Tibial artery (tissue), 4 donors: Measurements from ENCODE around the gene TRIM62.

Source experiments
- DNase-seq, 2 donors: peaks; one replicate each; pipeline ENCODE4 v3.0.0-alpha.2; 2019
- H3K27ac ChIP-seq, 2 donors: fragments of 200-600 bp; sonication (generic) in 1 of 2; 1 replicate in 1 of 2; 2 replicates in 1 of 2; pipeline ENCODE4 v1.5.1; 2018 to 2019; ENCODE audit warnings: mild to moderate bottlenecking in 1 of 2
- H3K27me3 ChIP-seq, 2 donors: fragments of 200-600 bp; sonication (generic) in 1 of 2; one replicate each; pipeline versions ENCODE4 v1.5.1 to v1.6.0; 2016 to 2019
- H3K36me3 ChIP-seq, 3 donors: fragments of 200-600 bp; sonication (generic) in 2 of 3; one replicate each; pipeline ENCODE4 v1.5.1; 2016 to 2019; ENCODE audit warnings: mild to moderate bottlenecking in 2 of 3
- H3K4me1 ChIP-seq, 4 donors: fragments of 200-600 bp; sonication (generic) in 2 of 4; 1 replicate in 3 of 4; 2 replicates in 1 of 4; pipeline ENCODE4 v1.5.1; 2016 to 2019
- H3K4me3 ChIP-seq, 2 donors: fragments of 200-600 bp; sonication (generic) in 1 of 2; 1 replicate in 1 of 2; 2 replicates in 1 of 2; pipeline ENCODE4 v1.5.1; 2018 to 2019; ENCODE audit warnings: mild to moderate bottlenecking in 2 of 2
- H3K9me3 ChIP-seq, 3 donors: fragments of 200-600 bp; sonication (generic) in 1 of 3; one replicate each; pipeline ENCODE4 v1.5.1; 2016 to 2019
- CTCF ChIP-seq, 2 experiments: fragments of 200-600 bp in 1 of 2; fragments of 450-650 bp in 1 of 2; IDR thresholded peaks; one replicate each; pipeline ENCODE4 v1.5.1; 2017 to 2019; ENCODE audit warnings: antibody characterized with exemption in 2 of 2, mild to moderate bottlenecking in 1 of 2, moderate library complexity in 1 of 2
- intact Hi-C: fragments of 100-400 bp; cut with DNase I; formaldehyde crosslinking; loops from one replicate; pipeline ENCODE4 v1.15.0; 2023; ENCODE audit warnings: low total_unique reads

Gene TRIM62

GRCh38 chr1:33123266-33123665 is 58.6 kb downstream of the TRIM62 start:
- H3K4me1 ChIP-seq, result peaks cover 0 to 16% (median 7%) of the 10 kb centered on the region in 4 donors
- no peak overlapping the region for H3K4me3 ChIP-seq
- no peaks in the 10 kb centered on the region for H3K36me3 ChIP-seq
- H3K27me3 ChIP-seq, result peaks cover 0 to 3% of the 10 kb centered on the region in 2 donors
- TF ChIP-seq CTCF (IDR thresholded peaks at IDR 0.05), result no peak
- intact Hi-C loops, result no loop called here
- no peak for DNase-seq
- no peaks in the 10 kb centered on the region for H3K9me3 ChIP-seq
- no peak overlapping the region for H3K27ac ChIP-seq

GRCh38 chr1:33122483-33123178 is 59.2 kb downstream of the TRIM62 start:
- intact Hi-C loops, result no loop called here
- no peaks in the 10 kb centered on the region for H3K9me3 ChIP-seq
- DNase-seq, result no peak
- TF ChIP-seq CTCF (IDR thresholded peaks at IDR 0.05), result no peak
- H3K4me3 ChIP-seq, result no peak overlapping the region
- H3K36me3 ChIP-seq, result no peaks in the 10 kb centered on the region
- H3K27ac ChIP-seq, result no peak overlapping the region
- peaks cover 0 to 9% (median 4%) of the 10 kb centered on the region in 4 donors for H3K4me1 ChIP-seq
- peaks cover 0 to 3% of the 10 kb centered on the region in 2 donors for H3K27me3 ChIP-seq

GRCh38 chr1:33121728-33122127 is 60.1 kb downstream of the TRIM62 start:
- TF ChIP-seq CTCF (IDR thresholded peaks at IDR 0.05), result no peak
- Histone ChIP-seq H3K27me3 (peaks cover 0 to 3% of the 10 kb centered on the region in 2 donors), H3K9me3 (no peaks in the 10 kb centered on the region), H3K27ac (no peak overlapping the region), H3K4me1 (peaks cover 0 to 7% (median 3%) of the 10 kb centered on the region in 4 donors), H3K36me3 (no peaks in the 10 kb centered on the region), H3K4me3 (no peak overlapping the region)
- DNase-seq, result no peak
- intact Hi-C loops, result no loop called here

GRCh38 chr1:33120436-33121231 is 61.2 kb downstream of the TRIM62 start:
- intact Hi-C loops, result no loop called here
- DNase-seq, result no peak
- no peaks in the 10 kb centered on the region for H3K36me3 ChIP-seq
- no peaks in the 10 kb centered on the region for H3K9me3 ChIP-seq
- H3K27me3 ChIP-seq, result peaks cover 0 to 3% of the 10 kb centered on the region in 2 donors
- no peak for TF ChIP-seq CTCF (IDR thresholded peaks at IDR 0.05)
- no peak overlapping the region for H3K27ac ChIP-seq
- no peak overlapping the region for H3K4me3 ChIP-seq
- H3K4me1 ChIP-seq, result no peaks in the 10 kb centered on the region

- intact Hi-C loops, result no loop called here
- no peak for DNase-seq
Observed at GRCh38 chr1:33119532-33120217, 62.2 kb downstream of the TRIM62 start.

More at GRCh38 chr1:33119532-33120217, 62.2 kb downstream of the TRIM62 start:
- no peaks in the 10 kb centered on the region for H3K36me3 ChIP-seq
- H3K27me3 ChIP-seq, result peaks cover 0 to 3% of the 10 kb centered on the region in 2 donors
- TF ChIP-seq CTCF (IDR thresholded peaks at IDR 0.05), result no peak
- H3K4me3 ChIP-seq, result no peak overlapping the region
- no peaks in the 10 kb centered on the region for H3K9me3 ChIP-seq
- no peak overlapping the region for H3K27ac ChIP-seq
- no peaks in the 10 kb centered on the region for H3K4me1 ChIP-seq
